ENCODE results near the gene MRPS14.

GRCh38 chr1:175035865-175036264 lies 12.6 kb upstream of the MRPS14 start:
- TF ChIP-seq, protein P1, sequence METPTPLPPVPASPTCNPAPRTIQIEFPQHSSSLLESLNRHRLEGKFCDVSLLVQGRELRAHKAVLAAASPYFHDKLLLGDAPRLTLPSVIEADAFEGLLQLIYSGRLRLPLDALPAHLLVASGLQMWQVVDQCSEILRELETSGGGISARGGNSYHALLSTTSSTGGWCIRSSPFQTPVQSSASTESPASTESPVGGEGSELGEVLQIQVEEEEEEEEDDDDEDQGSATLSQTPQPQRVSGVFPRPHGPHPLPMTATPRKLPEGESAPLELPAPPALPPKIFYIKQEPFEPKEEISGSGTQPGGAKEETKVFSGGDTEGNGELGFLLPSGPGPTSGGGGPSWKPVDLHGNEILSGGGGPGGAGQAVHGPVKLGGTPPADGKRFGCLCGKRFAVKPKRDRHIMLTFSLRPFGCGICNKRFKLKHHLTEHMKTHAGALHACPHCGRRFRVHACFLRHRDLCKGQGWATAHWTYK (CRISPR knock-in tag; IDR thresholded peaks at IDR 0.05) = no peak
- no peak for TF ChIP-seq ERF (CRISPR knock-in tag; IDR thresholded peaks at IDR 0.05)
- TF ChIP-seq, protein P2, sequence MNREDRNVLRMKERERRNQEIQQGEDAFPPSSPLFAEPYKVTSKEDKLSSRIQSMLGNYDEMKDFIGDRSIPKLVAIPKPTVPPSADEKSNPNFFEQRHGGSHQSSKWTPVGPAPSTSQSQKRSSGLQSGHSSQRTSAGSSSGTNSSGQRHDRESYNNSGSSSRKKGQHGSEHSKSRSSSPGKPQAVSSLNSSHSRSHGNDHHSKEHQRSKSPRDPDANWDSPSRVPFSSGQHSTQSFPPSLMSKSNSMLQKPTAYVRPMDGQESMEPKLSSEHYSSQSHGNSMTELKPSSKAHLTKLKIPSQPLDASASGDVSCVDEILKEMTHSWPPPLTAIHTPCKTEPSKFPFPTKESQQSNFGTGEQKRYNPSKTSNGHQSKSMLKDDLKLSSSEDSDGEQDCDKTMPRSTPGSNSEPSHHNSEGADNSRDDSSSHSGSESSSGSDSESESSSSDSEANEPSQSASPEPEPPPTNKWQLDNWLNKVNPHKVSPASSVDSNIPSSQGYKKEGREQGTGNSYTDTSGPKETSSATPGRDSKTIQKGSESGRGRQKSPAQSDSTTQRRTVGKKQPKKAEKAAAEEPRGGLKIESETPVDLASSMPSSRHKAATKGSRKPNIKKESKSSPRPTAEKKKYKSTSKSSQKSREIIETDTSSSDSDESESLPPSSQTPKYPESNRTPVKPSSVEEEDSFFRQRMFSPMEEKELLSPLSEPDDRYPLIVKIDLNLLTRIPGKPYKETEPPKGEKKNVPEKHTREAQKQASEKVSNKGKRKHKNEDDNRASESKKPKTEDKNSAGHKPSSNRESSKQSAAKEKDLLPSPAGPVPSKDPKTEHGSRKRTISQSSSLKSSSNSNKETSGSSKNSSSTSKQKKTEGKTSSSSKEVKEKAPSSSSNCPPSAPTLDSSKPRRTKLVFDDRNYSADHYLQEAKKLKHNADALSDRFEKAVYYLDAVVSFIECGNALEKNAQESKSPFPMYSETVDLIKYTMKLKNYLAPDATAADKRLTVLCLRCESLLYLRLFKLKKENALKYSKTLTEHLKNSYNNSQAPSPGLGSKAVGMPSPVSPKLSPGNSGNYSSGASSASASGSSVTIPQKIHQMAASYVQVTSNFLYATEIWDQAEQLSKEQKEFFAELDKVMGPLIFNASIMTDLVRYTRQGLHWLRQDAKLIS (CRISPR knock-in tag; IDR thresholded peaks at IDR 0.05) = no peak

Data from K562 (cell line).